GF-D8 (cell line): ENCODE data around the gene KLF5.

Experiments
- DNase-seq: peaks from one replicate; lab custom pipeline; 2025; lab: John Stamatoyannopoulos, UW

The KLF5 gene

DNA sequence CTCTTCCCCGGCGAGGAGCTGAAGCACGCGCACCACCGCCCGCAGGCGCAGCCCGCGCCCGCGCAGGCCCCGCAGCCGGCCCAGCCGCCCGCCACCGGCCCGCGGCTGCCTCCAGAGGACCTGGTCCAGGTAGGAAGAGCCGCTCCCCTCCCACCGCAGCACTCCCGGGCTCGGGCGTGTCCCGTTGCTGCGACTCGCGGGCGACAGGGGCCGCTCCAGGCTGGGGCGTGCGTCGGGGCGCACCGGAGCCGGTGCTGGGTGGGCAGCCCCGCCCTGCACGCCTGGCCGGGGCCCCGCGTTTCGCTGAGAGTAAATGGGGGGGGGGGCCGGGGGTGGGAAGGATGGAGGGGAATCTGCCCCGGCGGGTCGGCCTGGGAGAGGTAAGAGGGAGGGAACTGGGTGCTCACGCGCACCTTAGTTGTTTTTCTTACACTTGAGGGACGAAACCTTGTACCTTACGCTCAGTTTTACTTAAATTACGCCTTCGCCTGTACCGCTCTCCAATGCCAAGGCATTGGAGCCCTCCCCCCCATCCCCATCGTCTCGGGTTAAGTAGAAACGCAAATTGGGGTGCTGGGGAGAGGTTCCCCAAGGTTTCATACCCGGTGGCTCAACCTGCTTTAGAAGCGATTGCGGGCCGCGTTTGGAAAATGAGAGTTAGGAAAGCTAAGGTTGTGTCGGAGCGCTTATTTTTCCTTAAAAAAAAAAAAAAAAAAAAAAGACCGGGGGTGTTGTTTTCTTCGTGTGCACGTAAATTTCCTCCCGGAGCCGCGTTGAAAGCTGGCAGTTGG lies 850 bp downstream of the KLF5 start:
- DNase-seq, result no peak

GRCh38 chr13:73060251-73061160 lies 1.7 kb downstream of the KLF5 start:
- no peak for DNase-seq

DNA sequence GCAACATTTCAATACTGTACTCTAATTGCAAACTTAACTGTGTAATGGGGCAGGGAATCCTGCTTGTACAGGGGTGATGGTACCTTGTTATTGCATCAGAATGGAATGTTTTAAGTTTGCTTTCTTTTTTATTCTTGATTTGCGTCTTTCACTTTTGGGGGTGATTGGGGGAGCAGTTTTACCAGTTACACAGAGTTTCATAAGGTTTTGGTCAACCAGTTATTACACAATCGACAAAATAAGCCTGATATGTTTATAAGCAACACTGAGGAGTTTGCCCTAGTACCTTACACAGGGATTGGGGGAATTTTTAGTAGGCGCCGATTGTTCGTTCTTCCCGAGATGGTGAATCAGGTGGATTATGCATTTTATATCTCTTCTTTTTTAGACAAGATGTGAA lies 2.7 kb downstream of the KLF5 start:
- DNase-seq, result no peak

- no peak for DNase-seq
Measured at GRCh38 chr13:73061876-73062275, 3.1 kb downstream of the KLF5 start.

GRCh38 chr13:73062468-73062867 lies 3.7 kb downstream of the KLF5 start:
- DNase-seq, result no peak

GRCh38 chr13:73063166-73063565 lies 4.4 kb downstream of the KLF5 start:
- DNase-seq, result no peak

DNA sequence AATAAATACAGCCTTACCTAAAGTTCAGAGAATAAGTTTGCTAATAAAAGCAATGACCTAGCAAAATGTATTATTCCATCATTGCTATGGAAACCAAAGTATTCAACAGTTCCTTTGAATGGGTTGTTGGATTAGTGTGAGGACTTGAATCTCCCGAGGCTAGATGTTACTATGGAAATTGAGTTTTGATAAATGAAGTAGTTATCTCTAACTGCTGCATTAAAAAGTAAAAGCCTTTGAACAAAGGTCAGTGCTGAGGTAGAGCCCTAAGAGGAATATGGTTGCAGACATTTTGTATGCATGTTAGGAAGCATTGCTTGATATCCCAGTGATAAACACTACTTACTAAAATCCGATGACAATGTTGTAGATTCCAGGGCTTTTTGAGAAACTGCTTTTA lies 6.2 kb downstream of the KLF5 start:
- DNase-seq, result no peak

DNA sequence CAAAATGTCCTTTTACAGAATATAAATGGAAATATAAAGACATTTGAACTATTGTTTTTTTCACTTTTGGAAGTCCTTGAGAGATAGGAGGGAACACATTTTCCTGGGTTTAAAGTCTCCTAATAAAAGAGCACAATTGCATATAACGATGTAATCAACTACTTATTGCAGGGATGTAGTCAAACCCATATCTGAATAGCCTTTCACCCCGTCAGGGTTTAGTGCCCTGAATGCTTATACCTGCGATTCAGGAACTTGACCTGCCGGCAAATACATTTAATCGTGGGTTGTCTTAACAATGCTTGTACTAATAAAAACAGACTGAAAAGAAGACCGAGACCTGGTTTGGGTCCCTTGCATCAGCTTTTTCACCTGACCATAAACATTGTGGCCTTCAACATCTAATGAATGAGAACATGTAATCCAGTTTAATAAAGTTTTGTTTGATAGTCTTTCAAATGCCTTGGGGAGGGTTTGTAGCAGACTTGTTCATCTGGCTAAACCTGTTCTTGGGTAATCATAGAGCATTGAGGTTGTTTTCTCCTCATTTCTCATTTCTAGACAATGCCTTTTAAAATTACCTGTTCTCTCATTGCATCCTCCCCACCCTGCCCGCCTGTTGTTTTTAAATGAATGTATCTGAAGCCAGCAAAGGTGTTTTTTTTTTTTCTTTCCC lies 7.0 kb downstream of the KLF5 start:
- no peak for DNase-seq

GRCh38 chr13:73069206-73069805 lies 10.5 kb downstream of the KLF5 start:
- DNase-seq, result no peak

GRCh38 chr13:73070451-73071098 lies 11.8 kb downstream of the KLF5 start:
- DNase-seq, result no peak

GRCh38 chr13:73072239-73072900 lies 13.6 kb downstream of the KLF5 start:
- no peak for DNase-seq

DNA sequence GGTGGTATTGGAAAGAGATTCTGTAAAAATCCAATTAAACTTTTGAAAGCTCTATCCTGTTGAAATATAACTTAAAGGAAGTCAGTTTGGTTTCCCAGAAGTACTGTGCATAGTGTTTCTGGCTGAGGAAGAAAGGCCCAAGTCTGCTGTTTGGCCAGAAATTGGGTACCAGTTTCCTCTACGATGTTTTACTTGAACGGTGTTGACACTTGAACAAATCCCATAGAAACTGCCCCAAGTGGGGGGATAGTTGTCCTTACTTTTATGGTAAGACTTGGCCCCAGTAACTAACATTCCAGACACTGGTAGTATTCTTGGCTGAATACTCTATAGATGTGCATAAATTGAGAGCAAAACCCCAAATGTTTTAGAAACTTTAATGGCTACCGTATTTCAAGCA lies 14.2 kb downstream of the KLF5 start:
- no peak for DNase-seq

DNA sequence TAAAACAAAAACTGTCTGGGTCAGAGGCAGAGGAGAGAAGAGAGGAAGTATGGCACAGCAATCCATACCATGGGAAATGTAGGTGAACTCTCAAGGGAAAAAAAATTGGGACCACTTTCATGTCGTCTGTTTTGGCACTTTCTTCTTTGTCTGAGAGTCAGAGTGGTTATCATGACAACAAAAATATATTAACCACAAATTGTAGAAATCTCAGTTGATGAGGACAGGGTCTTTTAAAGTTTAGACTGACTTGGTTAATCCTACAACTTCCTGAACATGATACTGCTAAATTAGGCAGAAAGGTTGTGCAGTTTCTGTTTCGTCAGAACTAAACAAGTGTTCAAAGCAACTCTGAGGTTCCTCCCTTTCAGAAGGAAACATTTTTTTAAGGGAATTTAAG lies 15.2 kb downstream of the KLF5 start:
- peak; percentile 32 for DNase-seq

DNA sequence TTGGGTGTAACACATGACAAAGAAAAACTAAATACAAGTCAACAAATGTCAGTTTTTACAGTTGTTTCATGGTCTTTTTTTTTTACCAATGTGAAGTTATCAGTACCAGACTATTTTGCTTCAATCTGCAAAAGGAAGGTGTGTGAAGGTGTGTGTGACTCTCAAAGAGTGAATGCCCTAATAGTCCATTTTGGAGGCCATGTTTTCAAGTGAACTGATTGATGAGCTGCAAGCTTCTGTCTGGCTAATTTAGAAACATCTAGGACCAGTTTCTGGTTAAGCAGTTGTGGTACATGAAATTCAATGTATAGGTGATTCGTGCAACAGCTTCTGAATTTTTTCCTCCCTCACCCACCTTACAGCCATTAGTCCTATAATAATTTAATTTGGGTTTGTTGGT lies 16.1 kb downstream of the KLF5 start:
- no peak for DNase-seq

DNA sequence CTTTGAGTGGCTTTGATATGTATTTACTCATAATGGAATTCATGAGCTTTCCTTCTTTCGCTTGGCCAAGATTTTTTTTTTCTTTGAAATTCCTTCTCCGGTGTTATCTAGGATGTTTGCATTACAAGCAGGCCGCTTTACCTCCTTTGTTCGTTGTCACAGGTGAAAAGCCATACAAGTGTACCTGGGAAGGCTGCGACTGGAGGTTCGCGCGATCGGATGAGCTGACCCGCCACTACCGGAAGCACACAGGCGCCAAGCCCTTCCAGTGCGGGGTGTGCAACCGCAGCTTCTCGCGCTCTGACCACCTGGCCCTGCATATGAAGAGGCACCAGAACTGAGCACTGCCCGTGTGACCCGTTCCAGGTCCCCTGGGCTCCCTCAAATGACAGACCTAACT lies 16.7 kb downstream of the KLF5 start:
- no peak for DNase-seq

- DNase-seq, result no peak
Measured at GRCh38 chr13:73075954-73076353, 17.1 kb downstream of the KLF5 start.

DNA sequence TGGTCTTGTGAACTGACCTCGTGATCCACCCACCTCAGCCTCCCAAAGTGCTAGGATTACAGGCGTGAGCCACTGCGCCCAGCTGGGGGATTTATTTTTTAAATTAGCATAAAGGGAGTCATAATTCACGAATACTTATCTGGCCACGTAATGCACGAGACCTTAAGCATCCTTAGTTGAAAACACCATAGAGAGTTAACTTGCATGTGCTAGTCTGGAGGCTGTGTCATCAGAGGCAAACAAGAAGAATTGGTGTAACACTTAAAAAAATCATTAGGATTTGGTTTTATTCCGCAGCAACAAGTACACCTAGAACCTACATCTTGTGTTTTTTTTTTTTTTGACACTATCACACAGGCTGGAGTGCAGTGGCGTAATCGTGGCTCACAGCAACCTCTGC lies 19.1 kb downstream of the KLF5 start:
- DNase-seq, result no peak

GRCh38 chr13:73079359-73079758 lies 20.6 kb downstream of the KLF5 start:
- no peak for DNase-seq

GRCh38 chr13:73081256-73081915 lies 22.6 kb downstream of the KLF5 start:
- DNase-seq, result no peak

DNA sequence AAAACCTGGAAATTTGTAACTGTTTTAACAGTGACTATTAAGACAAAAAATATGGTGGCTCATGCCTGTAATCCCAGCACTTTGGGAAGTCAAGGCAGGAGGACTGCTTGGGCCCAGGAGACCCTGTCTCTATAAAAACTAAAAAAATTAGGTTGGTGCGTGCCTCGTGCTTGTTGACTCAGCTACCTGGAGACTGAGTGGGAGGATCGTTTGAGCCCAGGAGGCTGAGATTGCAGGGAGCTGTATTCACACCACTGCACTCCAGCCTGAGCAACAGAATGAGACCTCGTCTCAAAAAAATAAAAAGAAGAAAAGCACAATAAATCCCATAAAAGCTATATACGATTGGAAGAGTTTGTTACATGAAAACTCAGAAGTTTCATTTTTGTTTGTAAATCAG lies 23.7 kb downstream of the KLF5 start:
- DNase-seq, result no peak

DNA sequence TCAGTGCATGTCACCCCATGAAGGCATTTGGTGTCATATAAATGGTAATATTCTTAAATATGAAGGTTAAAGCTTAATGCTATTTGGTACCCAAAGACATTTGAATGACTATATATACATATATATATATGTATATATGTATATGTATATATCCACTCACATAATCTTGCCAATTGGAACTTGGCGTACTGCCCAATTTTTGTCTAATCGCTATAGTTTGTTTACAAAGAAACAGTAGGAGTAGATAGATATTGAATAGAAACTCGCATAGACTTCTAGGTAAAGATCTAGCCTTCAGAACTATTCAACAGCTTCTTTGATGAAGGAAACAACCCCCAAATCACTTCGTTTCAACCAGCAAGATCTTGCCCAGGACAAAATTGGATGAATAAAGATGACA lies 24.1 kb downstream of the KLF5 start:
- no peak for DNase-seq
